ENCODE results near the gene XRN2. TPM values are rescaled to one million over a fixed set of nuclear protein-coding genes. Genes with fewer than 3 reads are reported as not detected.

XRN2 gene
- total RNA-seq, 1 experiment from 2014 or later, result 76.8 TPM

GRCh38 chr20:21391972-21392352 lies 88.8 kb downstream of the XRN2 start:
- Histone ChIP-seq H3K79me2 (ENCODE audit: low read length) (no peaks in the 10 kb centered on the region), H3K27me3 (ENCODE audit: low read length) (no peaks in the 10 kb centered on the region), H3F3A (ENCODE audit: low read length, unreplicated experiment) (no peaks in the 10 kb centered on the region), H3K9ac (ENCODE audit: low read length) (no peak overlapping the region), H3K4me3 (ENCODE audit: low read length) (no peak overlapping the region), H4K20me1 (ENCODE audit: low read length) (peaks cover 5% of the 10 kb centered on the region; the same call in 1 of the 2 replicates), H3K4me1 (ENCODE audit: insufficient read depth, low read length) (no peaks in the 10 kb centered on the region), H3K9me3 (ENCODE audit: low read length) (no peaks in the 10 kb centered on the region), H3K36me3 (ENCODE audit: low read depth, low read length) (peaks cover 15% of the 10 kb centered on the region; the same call in 1 of the 2 replicates), H3K9me2 (replicated peaks; ENCODE audit: low read length) (no peaks in the 10 kb centered on the region), H2AFZ (ENCODE audit: low read length) (no peak overlapping the region), H3K4me2 (ENCODE audit: low read length) (no peak overlapping the region), H3K27ac (ENCODE audit: low read length) (no peak overlapping the region)
- TF ChIP-seq EZH2 (IDR thresholded peaks at IDR 0.05; ENCODE audit: low read length, unreplicated experiment), result no peak
- no TSS peak for BruUV-seq (replicated peaks)
- DNase-seq (no peak), ATAC-seq (no peak)
- CTCF ChIA-PET, result no interaction called here
- intact Hi-C loops (cut with micrococcal nuclease), result no loop called here
- POLR2A ChIA-PET (ENCODE audit: unreplicated experiment), result no interaction called here

GRCh38 chr20:21393166-21393565 lies 90.0 kb downstream of the XRN2 start:
- H3K4me3 ChIP-seq (ENCODE audit: low read length), result no peak overlapping the region
- ChIA-PET CTCF (no interaction called here), POLR2A (ENCODE audit: unreplicated experiment) (no interaction called here)
- H3K27me3 ChIP-seq (ENCODE audit: low read length), result peaks cover 6% of the 10 kb centered on the region
- no peaks in the 10 kb centered on the region for H3K9me3 ChIP-seq (ENCODE audit: low read length)
- no peak overlapping the region for H3K27ac ChIP-seq (ENCODE audit: low read length)
- H3K9me2 ChIP-seq (replicated peaks; ENCODE audit: low read length), result no peaks in the 10 kb centered on the region
- intact Hi-C loops (cut with micrococcal nuclease), result no loop called here
- H3K9ac ChIP-seq (ENCODE audit: low read length), result no peak overlapping the region
- TF ChIP-seq, protein P1, sequence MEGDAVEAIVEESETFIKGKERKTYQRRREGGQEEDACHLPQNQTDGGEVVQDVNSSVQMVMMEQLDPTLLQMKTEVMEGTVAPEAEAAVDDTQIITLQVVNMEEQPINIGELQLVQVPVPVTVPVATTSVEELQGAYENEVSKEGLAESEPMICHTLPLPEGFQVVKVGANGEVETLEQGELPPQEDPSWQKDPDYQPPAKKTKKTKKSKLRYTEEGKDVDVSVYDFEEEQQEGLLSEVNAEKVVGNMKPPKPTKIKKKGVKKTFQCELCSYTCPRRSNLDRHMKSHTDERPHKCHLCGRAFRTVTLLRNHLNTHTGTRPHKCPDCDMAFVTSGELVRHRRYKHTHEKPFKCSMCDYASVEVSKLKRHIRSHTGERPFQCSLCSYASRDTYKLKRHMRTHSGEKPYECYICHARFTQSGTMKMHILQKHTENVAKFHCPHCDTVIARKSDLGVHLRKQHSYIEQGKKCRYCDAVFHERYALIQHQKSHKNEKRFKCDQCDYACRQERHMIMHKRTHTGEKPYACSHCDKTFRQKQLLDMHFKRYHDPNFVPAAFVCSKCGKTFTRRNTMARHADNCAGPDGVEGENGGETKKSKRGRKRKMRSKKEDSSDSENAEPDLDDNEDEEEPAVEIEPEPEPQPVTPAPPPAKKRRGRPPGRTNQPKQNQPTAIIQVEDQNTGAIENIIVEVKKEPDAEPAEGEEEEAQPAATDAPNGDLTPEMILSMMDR (conservative IDR thresholded peaks at IDR 0.05; ENCODE audit: low read depth, low read length), result no peak
- ATAC-seq, result no peak
- H2AFZ ChIP-seq (ENCODE audit: low read length), result no peak overlapping the region
- H4K20me1 ChIP-seq (ENCODE audit: low read length), result peaks cover 5% of the 10 kb centered on the region; the same call in 1 of the 2 replicates
- no TSS peak for BruUV-seq (replicated peaks)
- H3K36me3 ChIP-seq (ENCODE audit: low read depth, low read length), result peaks cover 11% of the 10 kb centered on the region; the same call in 1 of the 2 replicates
- DNase-seq, result no peak
- no peaks in the 10 kb centered on the region for H3K4me1 ChIP-seq (ENCODE audit: insufficient read depth, low read length)
- H3F3A ChIP-seq (ENCODE audit: low read length, unreplicated experiment), result no peaks in the 10 kb centered on the region
- no peak overlapping the region for H3K4me2 ChIP-seq (ENCODE audit: low read length)
- H3K79me2 ChIP-seq (ENCODE audit: low read length), result no peaks in the 10 kb centered on the region

DNA sequence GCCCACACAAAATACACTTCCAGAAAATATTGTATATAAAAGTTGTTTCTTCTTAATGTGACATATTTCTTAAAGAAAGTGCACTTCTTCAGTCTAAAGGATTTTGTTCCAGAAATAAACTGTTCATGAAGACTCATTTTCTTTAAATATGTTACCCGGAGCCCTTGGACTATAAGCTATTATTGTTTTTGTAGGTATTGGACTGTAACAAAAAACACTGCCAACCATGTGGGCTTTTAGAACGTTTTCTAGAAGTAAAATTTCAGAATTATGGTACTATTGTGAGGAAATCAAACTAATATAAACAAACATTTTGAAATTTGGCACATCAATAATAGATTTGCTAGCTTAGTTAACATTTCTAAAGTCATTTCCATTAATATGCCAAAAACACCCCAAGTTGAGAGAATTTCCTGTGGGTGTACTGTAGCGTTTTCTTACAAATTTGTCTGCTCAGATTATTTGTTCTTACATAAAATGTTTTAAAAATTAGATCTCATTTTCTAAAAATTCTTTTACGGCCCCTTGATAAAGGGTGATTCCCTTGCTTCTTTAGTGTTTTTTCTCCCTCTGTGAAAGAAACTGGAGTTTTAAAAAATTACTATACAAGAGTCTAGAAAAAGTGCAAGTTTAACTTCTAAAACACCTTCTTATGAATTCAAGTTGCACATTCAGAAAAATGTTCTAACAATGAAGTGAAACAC lies 90.8 kb downstream of the XRN2 start:
- ChIA-PET CTCF (no interaction called here), POLR2A (ENCODE audit: unreplicated experiment) (no interaction called here)
- peaks cover 14% of the 10 kb centered on the region for H3K27me3 ChIP-seq (ENCODE audit: low read length)
- no peaks in the 10 kb centered on the region for H3K79me2 ChIP-seq (ENCODE audit: low read length)
- H3K9me3 ChIP-seq (ENCODE audit: low read length), result no peaks in the 10 kb centered on the region
- H3K9ac ChIP-seq (ENCODE audit: low read length), result no peak overlapping the region
- H3K4me2 ChIP-seq (ENCODE audit: low read length), result no peak overlapping the region
- no peaks in the 10 kb centered on the region for H3K4me1 ChIP-seq (ENCODE audit: insufficient read depth, low read length)
- BruUV-seq (replicated peaks), result no TSS peak
- H3F3A ChIP-seq (ENCODE audit: low read length, unreplicated experiment), result no peaks in the 10 kb centered on the region
- no peaks in the 10 kb centered on the region for H3K9me2 ChIP-seq (replicated peaks; ENCODE audit: low read length)
- intact Hi-C loops (cut with micrococcal nuclease), result no loop called here
- no peak overlapping the region for H2AFZ ChIP-seq (ENCODE audit: low read length)
- H3K27ac ChIP-seq (ENCODE audit: low read length), result no peak overlapping the region
- TF ChIP-seq EZH2 (IDR thresholded peaks at IDR 0.05; ENCODE audit: low read length, unreplicated experiment), result no peak
- no peak for TF ChIP-seq EZH2phosphoT487 (IDR thresholded peaks at IDR 0.05; ENCODE audit: borderline replicate concordance, low read length)
- TF ChIP-seq, protein P1 (conservative IDR thresholded peaks at IDR 0.05; ENCODE audit: low read depth, low read length), result no peak
- peaks cover 1% of the 10 kb centered on the region; the same call in 1 of the 2 replicates for H4K20me1 ChIP-seq (ENCODE audit: low read length)
- H3K36me3 ChIP-seq (ENCODE audit: low read depth, low read length), result peaks cover 5% of the 10 kb centered on the region; the same call in 1 of the 2 replicates
- H3K4me3 ChIP-seq (ENCODE audit: low read length), result no peak overlapping the region
- no peak for ATAC-seq
- no peak for DNase-seq

Data from PC-3 (cell line).